ENCODE results near the gene FBLN2. TPM values are rescaled to one million over a fixed set of nuclear protein-coding genes. Genes with fewer than 3 reads are reported as not detected.

Gene FBLN2
- total RNA-seq, 1 donor from 2014 or later = 35.5 TPM

DNA sequence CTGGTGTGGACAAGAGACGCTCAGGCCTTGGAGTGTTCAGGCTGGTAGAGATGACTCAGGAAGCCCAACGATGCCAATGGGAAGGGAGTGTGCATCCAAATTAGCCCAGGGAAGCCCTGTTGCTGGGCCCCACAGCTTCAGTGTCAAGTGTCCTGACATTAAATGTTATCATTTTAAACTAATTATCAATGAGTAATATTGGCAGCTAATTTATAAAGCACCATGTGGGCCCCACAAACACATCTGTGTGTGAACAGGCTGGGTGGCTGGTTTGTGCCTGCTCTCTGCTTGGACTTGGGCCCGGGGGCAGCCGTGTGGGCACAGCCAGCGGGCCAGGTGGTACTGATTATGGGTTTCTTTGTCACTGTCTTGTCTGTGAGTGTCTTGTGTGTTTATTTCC lies 15.0 kb downstream of the FBLN2 start:
- H3K4me1 ChIP-seq (ENCODE audit: control insufficient read depth in 3 of 3, insufficient read depth in 3 of 3, low read length in 3 of 3) = peaks cover 6 to 27% (median 21%) of the 10 kb centered on the region in 3 donors
- H3K27ac ChIP-seq (ENCODE audit: low read depth, low read length) = no peak overlapping the region
- H3K9ac ChIP-seq (ENCODE audit: low read depth in 1 of 3, low read length in 3 of 3) = no peak overlapping the region
- H3K4me3 ChIP-seq (ENCODE audit: low read length in 3 of 3) = no peak overlapping the region
- H3K9me3 ChIP-seq (ENCODE audit: control insufficient read depth in 3 of 3, low read length in 3 of 3) = no peaks in the 10 kb centered on the region
- H3K27me3 ChIP-seq (ENCODE audit: control insufficient read depth in 3 of 3, insufficient read depth in 3 of 3, low read length in 3 of 3) = peaks cover 0 to 6% (median 4%) of the 10 kb centered on the region in 3 donors
- no peaks in the 10 kb centered on the region for H3K36me3 ChIP-seq (ENCODE audit: control insufficient read depth in 3 of 3, insufficient read depth in 3 of 3, low read length in 3 of 3)

DNA sequence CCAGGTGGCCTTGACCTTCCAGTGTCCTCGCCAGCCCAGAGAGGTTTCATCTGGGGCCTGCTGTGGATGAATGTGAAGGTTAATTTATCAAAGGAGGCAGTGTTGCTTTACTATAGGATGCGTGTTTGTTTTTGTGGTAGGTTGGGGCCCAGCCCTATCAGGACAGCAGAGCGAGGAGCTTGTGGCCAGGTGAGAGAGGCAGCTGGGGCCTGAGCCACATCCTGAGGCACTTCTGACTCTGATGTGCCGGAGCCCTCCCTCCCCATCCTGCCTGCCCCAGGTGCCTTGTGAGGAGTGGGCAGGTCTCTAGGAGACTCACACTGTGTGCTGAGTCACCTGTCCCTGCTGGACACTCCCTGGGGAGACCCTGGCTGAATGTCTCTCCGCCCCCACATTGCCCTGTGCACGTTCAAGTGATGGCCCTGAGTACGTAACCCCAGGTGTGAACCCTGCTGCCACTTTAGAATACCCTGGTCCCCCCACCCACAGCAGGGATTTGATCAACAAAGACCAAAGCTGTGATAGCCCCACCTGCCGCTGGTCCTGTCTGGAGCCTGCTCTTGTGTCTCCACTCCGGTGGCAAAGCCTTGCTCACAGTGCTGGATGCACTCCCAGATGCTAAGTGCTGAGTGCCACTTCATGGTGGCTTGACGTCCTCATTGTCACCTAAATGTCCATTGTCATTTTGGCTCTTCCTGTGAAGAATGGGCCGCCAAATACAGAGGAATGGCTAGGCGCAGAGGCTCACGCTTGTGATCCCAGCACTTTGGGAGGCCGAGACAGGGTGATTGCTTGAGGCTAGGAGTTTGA lies 16.0 kb downstream of the FBLN2 start:
- Histone ChIP-seq H3K4me3 (ENCODE audit: low read length in 3 of 3) (no peak overlapping the region), H3K9ac (ENCODE audit: low read depth in 1 of 3, low read length in 3 of 3) (no peak overlapping the region), H3K36me3 (ENCODE audit: control insufficient read depth in 3 of 3, insufficient read depth in 3 of 3, low read length in 3 of 3) (no peaks in the 10 kb centered on the region), H3K27ac (ENCODE audit: low read depth, low read length) (no peak overlapping the region), H3K4me1 (ENCODE audit: control insufficient read depth in 3 of 3, insufficient read depth in 3 of 3, low read length in 3 of 3) (peaks cover 7 to 28% (median 21%) of the 10 kb centered on the region in 3 donors), H3K27me3 (ENCODE audit: control insufficient read depth in 3 of 3, insufficient read depth in 3 of 3, low read length in 3 of 3) (peaks cover 4 to 14% (median 7%) of the 10 kb centered on the region in 3 donors), H3K9me3 (ENCODE audit: control insufficient read depth in 3 of 3, low read length in 3 of 3) (no peaks in the 10 kb centered on the region)

DNA sequence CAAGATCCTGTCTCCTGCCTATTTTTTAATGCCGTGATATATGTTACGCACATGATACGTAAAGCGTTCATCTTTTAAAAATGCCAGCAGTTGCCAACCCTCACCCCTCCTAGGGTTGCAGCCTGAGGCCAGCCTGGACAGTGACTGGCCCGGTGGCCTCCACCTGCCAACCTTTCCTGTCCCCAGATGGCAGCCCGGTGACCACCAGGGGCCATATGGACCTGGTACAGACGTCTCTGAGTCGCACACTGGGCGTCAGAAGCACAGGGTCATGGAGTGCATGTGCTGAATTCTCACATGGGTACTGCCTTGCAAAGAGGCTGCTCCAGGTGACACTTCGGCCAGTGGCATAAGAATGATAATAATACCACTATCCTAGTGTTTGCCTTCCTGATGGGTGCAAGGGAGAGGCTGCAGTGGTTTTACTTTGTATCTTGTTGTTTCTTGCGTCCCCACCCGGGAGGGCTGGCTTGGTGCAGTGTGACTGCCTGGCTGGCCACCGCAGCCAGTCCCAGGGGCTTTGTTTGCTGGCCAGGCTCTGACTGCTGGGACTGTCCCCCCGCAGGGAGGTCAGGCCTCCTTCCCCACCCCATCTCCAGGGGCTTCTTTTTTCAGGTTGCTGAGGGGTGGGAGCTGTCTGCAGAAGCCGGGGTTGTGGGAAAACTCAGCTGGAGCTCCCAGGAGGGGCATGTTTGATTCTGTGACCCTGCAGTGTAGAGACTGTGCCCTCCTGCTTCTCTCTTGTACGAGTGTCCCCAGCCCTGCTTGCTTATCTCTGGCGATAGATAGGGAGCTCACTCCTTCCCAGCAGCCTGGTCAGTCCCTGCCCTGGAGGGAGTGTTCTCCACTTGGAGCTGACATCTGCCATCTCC lies 16.9 kb downstream of the FBLN2 start:
- Histone ChIP-seq H3K27ac (ENCODE audit: low read depth, low read length) (no peak overlapping the region), H3K27me3 (ENCODE audit: control insufficient read depth in 3 of 3, insufficient read depth in 3 of 3, low read length in 3 of 3) (peaks cover 5 to 20% (median 16%) of the 10 kb centered on the region in 3 donors), H3K4me1 (ENCODE audit: control insufficient read depth in 3 of 3, insufficient read depth in 3 of 3, low read length in 3 of 3) (peaks cover 15 to 30% (median 17%) of the 10 kb centered on the region in 3 donors), H3K4me3 (ENCODE audit: low read length in 3 of 3) (no peak overlapping the region), H3K9ac (ENCODE audit: low read depth in 1 of 3, low read length in 3 of 3) (peak overlapping the region in 2 of 3 donors; percentile 14 to 16), H3K36me3 (ENCODE audit: control insufficient read depth in 3 of 3, insufficient read depth in 3 of 3, low read length in 3 of 3) (no peaks in the 10 kb centered on the region), H3K9me3 (ENCODE audit: control insufficient read depth in 3 of 3, low read length in 3 of 3) (no peaks in the 10 kb centered on the region)

DNA sequence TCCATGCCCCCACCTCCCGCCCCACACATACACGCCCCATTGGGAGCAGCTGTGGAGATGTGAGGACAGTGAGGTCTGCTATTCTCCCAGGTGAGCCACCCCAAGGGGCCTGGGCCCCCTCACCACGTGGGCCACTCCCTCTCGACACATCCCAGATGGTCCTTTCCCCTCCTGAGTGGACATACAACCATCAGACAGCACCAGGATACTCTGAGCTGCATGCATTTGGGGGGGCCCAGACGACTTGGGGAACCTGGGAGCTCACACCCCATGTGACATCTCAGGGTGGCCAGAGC lies 17.5 kb downstream of the FBLN2 start:
- no peaks in the 10 kb centered on the region for H3K36me3 ChIP-seq (ENCODE audit: control insufficient read depth in 3 of 3, insufficient read depth in 3 of 3, low read length in 3 of 3)
- peaks cover 16 to 32% (median 20%) of the 10 kb centered on the region in 3 donors for H3K4me1 ChIP-seq (ENCODE audit: control insufficient read depth in 3 of 3, insufficient read depth in 3 of 3, low read length in 3 of 3)
- no peaks in the 10 kb centered on the region for H3K9me3 ChIP-seq (ENCODE audit: control insufficient read depth in 3 of 3, low read length in 3 of 3)
- H3K27me3 ChIP-seq (ENCODE audit: control insufficient read depth in 3 of 3, insufficient read depth in 3 of 3, low read length in 3 of 3) = peaks cover 5 to 21% (median 20%) of the 10 kb centered on the region in 3 donors
- H3K4me3 ChIP-seq (ENCODE audit: low read length in 3 of 3) = no peak overlapping the region
- H3K27ac ChIP-seq (ENCODE audit: low read depth, low read length) = no peak overlapping the region
- peak overlapping the region in 1 of 3 donors; percentile 16 for H3K9ac ChIP-seq (ENCODE audit: low read depth in 1 of 3, low read length in 3 of 3)

DNA sequence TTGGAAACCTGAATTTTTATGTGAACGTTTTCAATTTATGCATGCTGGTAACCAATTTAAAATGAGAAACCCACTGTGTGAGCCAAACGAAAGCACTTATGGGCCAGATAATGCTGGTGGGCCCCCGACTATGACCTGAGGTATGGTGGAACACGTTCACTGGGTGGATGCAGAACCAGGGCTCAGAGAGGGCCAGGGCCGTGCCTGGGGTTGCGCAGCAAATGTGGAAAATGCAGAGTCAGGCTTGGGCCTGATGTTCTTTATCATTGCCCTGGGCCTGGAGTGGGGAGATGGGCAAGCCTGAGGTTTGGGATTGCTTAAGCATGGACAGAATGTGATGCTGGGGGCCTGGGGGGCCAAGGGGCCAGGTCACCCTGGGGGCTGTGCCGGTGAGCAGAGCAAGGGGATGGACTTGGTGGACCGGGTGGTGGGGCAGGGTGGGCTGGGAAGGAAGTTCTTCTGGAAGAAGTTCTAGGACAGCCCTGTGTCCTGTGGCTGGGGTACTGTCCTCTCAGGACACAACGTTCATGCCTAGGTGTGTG lies 17.9 kb downstream of the FBLN2 start:
- Histone ChIP-seq H3K9ac (ENCODE audit: low read depth in 1 of 3, low read length in 3 of 3) (no peak overlapping the region), H3K4me3 (ENCODE audit: low read length in 3 of 3) (no peak overlapping the region), H3K36me3 (ENCODE audit: control insufficient read depth in 3 of 3, insufficient read depth in 3 of 3, low read length in 3 of 3) (no peaks in the 10 kb centered on the region), H3K27me3 (ENCODE audit: control insufficient read depth in 3 of 3, insufficient read depth in 3 of 3, low read length in 3 of 3) (peaks cover 5 to 26% (median 20%) of the 10 kb centered on the region in 3 donors), H3K9me3 (ENCODE audit: control insufficient read depth in 3 of 3, low read length in 3 of 3) (no peaks in the 10 kb centered on the region), H3K4me1 (ENCODE audit: control insufficient read depth in 3 of 3, insufficient read depth in 3 of 3, low read length in 3 of 3) (peaks cover 16 to 32% (median 20%) of the 10 kb centered on the region in 3 donors), H3K27ac (ENCODE audit: low read depth, low read length) (no peak overlapping the region)

DNA sequence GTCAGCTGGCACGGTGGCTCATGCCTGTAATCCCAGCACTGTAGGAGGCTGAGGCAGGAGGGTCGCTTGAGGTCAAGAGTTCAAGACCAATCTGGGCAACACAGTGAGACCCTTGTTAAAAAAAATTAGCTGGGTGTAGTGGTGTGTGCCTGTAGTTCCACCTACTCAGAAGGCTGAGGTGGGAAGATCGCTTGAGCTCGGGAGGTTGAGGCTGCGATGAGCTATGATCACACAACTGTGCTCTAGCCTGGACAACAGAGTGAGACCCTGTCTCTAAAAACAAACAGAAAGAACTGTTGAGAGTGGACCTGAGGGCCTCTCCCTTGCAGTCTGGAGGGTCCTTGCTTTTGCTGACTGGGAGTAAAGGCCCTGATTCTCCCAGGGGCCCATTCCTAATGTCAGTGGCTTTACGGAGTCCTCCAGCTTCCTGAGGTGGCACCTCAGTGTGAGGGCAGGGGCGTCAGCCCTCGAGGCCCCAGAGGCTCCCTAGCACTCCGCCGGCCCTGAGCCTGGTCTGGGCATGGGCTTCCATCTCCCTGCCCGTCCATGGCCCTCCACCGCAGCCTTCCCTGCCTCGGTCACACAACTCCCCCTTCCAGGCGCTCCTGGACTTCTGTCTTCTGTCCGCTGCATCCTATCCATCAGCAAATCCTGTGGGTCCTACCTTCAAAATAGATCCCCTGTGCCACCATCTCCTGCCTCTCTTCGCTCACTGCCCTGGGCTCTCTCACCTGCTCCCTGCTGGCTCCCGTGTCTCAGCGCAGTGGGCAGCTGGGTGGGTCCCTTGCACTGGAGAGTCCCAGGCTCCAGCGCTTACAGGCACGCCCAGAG lies 19.0 kb downstream of the FBLN2 start:
- Histone ChIP-seq H3K27me3 (ENCODE audit: control insufficient read depth in 3 of 3, insufficient read depth in 3 of 3, low read length in 3 of 3) (peaks cover 5 to 34% (median 20%) of the 10 kb centered on the region in 3 donors), H3K27ac (ENCODE audit: low read depth, low read length) (no peak overlapping the region), H3K4me3 (ENCODE audit: low read length in 3 of 3) (no peak overlapping the region), H3K4me1 (ENCODE audit: control insufficient read depth in 3 of 3, insufficient read depth in 3 of 3, low read length in 3 of 3) (peaks cover 18 to 34% (median 20%) of the 10 kb centered on the region in 3 donors), H3K9ac (ENCODE audit: low read depth in 1 of 3, low read length in 3 of 3) (no peak overlapping the region), H3K36me3 (ENCODE audit: control insufficient read depth in 3 of 3, insufficient read depth in 3 of 3, low read length in 3 of 3) (no peaks in the 10 kb centered on the region), H3K9me3 (ENCODE audit: control insufficient read depth in 3 of 3, low read length in 3 of 3) (no peaks in the 10 kb centered on the region)

- peak overlapping the region in 1 of 3 donors; percentile 8 for H3K9ac ChIP-seq (ENCODE audit: low read depth in 1 of 3, low read length in 3 of 3)
- H3K4me3 ChIP-seq (ENCODE audit: low read length in 3 of 3) = no peak overlapping the region
- peaks cover 5 to 34% (median 20%) of the 10 kb centered on the region in 3 donors for H3K27me3 ChIP-seq (ENCODE audit: control insufficient read depth in 3 of 3, insufficient read depth in 3 of 3, low read length in 3 of 3)
- H3K4me1 ChIP-seq (ENCODE audit: control insufficient read depth in 3 of 3, insufficient read depth in 3 of 3, low read length in 3 of 3) = peaks cover 14 to 30% (median 20%) of the 10 kb centered on the region in 3 donors
- no peaks in the 10 kb centered on the region for H3K36me3 ChIP-seq (ENCODE audit: control insufficient read depth in 3 of 3, insufficient read depth in 3 of 3, low read length in 3 of 3)
- no peaks in the 10 kb centered on the region for H3K9me3 ChIP-seq (ENCODE audit: control insufficient read depth in 3 of 3, low read length in 3 of 3)
- no peak overlapping the region for H3K27ac ChIP-seq (ENCODE audit: low read depth, low read length)
Measured at GRCh38 chr3:13568515-13569028, 19.6 kb downstream of the FBLN2 start.

DNA sequence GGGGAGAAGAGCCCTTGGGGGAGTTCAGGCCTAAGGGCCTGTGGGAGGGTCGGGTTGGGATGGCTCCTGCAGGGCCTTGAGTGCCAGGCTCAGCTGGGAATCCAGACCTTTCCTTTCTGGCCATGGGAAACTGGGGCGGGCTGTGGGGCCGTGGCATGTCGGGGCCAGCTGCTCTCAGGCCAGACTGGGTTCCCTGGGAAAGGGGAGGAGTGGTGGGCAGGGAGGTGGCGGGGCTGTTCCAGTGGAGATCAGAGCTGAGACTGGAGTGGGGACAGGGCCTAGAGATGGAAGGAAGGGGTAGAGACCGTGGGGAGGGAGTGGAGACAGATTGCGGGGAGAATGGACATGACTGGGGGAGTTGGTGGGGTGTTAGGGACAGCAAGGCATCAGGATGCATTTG lies 20.3 kb downstream of the FBLN2 start:
- Histone ChIP-seq H3K36me3 (ENCODE audit: control insufficient read depth in 3 of 3, insufficient read depth in 3 of 3, low read length in 3 of 3) (no peaks in the 10 kb centered on the region), H3K4me1 (ENCODE audit: control insufficient read depth in 3 of 3, insufficient read depth in 3 of 3, low read length in 3 of 3) (peaks cover 14 to 30% (median 20%) of the 10 kb centered on the region in 3 donors), H3K4me3 (ENCODE audit: low read length in 3 of 3) (no peak overlapping the region), H3K27ac (ENCODE audit: low read depth, low read length) (no peak overlapping the region), H3K9me3 (ENCODE audit: control insufficient read depth in 3 of 3, low read length in 3 of 3) (no peaks in the 10 kb centered on the region), H3K9ac (ENCODE audit: low read depth in 1 of 3, low read length in 3 of 3) (no peak overlapping the region), H3K27me3 (ENCODE audit: control insufficient read depth in 3 of 3, insufficient read depth in 3 of 3, low read length in 3 of 3) (peaks cover 5 to 34% (median 20%) of the 10 kb centered on the region in 3 donors)
